GM18519 (cell line): Measurements from ENCODE around the gene SLC38A1.
A peak's percentile ranks its signal among the peaks of the same experiment; 100 is the strongest.
"Not testable (repeated sequence)": the region's sequence is repeated elsewhere in the genome, so short reads cannot be mapped to it uniquely, and the experiment has no call there.

ENCODE experiments used
- ATAC-seq: cut with Tn5 transposase; IDR thresholded peaks from one replicate; pipeline ENCODE4 v1.9.1; 2021; ENCODE audit warnings: mild to moderate bottlenecking, moderate library complexity; ENCODE audit not compliant: unreplicated experiment, low FRiP score

Gene SLC38A1

GRCh38 chr12:46209914-46210872 lies 58.6 kb downstream of the SLC38A1 start:
- ATAC-seq: peak; percentile 48

GRCh38 chr12:46209170-46209569 lies 59.7 kb downstream of the SLC38A1 start:
- ATAC-seq: no peak

GRCh38 chr12:46208370-46208769 lies 60.5 kb downstream of the SLC38A1 start:
- no peak for ATAC-seq

- no peak for ATAC-seq
These were observed 61.2 kb downstream of the SLC38A1 start for GRCh38 chr12:46207644-46208043.

GRCh38 chr12:46206471-46206870 lies 62.4 kb downstream of the SLC38A1 start:
- ATAC-seq: no peak

- ATAC-seq: no peak
These were observed 63.5 kb downstream of the SLC38A1 start for GRCh38 chr12:46205294-46205693.

DNA sequence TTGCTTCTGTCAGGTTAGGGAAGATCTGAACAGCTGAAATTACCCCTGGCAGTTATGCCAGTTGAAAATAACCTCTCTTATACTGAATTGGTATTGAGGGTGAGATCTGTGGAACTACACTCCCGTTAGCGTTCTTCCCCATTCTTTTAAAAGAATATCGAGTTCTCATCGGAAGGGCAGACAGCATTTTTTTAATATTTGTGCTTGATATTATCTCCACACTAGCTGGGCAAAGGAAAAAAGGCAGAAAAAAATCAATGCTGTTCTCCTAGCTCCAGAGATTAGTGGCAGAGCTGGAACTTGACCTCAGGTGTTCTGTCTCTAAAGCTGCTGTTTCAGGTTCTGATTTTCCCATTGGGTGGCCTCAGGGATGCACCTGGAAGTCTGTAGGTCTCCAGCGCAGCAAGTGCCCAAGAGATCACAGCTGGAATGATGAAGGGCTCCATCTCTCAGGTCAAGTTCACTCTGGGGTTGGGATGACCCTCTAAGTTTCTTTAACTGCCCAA lies 67.5 kb downstream of the SLC38A1 start:
- ATAC-seq: no peak

DNA sequence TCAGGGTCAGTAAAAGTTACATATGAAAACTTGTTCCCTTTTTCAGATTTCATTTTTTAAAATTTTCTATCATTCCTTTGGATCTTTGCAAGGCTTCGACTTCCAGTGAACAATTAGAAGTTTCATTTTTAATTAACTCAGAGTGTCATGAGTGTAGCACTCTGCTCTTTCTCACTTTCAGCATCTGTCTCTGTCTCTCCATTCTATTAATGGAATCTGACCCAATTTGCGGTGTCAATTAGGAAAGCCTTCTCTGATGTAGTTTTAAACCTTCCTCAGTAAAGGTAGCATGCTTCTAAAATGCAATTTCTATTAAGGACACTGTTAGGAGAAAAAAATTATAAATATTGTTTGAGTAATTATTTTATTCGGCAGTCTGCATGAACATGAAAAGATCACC lies 68.3 kb downstream of the SLC38A1 start:
- no peak for ATAC-seq

DNA sequence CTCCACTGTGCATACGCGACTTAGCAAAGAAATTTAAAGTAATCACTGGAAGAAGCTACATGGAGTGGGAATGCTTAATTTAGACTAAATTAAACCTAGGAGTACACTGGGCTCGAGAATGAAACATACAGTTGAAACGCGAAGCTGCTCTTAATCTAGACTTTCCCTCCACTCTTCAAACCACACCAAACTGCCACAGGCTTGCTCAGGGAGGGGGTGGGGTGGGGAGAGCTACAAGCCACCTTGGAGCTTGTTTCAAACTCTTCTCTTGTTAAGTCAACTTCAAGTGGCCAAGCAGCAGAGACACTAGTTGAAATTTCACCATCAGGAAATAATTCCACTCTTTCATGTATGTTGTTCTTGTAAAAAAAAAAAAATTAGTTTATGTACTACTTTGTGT lies 69.9 kb downstream of the SLC38A1 start:
- ATAC-seq: no peak

DNA sequence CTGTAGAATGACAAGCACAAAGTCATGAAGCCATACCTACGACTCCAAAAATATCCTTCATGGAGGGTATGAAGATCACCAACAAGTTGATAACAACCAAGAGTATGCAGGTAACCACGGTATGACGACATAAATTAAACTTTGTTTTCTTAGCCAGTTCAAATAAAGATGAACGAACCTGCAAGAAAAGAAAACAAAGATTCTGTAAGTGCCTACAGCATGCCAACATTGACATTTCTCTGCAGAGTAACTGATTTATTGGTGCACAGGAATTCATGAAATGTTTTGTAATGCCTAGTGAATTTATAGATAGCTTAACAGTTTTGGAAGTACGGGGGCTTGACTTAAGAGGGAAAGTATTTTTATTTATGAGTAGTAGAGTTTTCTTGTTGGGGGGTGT lies 71.0 kb downstream of the SLC38A1 start:
- ATAC-seq: no peak

- ATAC-seq: not testable (repeated sequence)
These were observed 78.3 kb downstream of the SLC38A1 start for GRCh38 chr12:46190533-46190932.

GRCh38 chr12:46188170-46188569 lies 80.7 kb downstream of the SLC38A1 start:
- ATAC-seq: no peak

GRCh38 chr12:46187023-46187422 lies 81.8 kb downstream of the SLC38A1 start:
- no peak for ATAC-seq

DNA sequence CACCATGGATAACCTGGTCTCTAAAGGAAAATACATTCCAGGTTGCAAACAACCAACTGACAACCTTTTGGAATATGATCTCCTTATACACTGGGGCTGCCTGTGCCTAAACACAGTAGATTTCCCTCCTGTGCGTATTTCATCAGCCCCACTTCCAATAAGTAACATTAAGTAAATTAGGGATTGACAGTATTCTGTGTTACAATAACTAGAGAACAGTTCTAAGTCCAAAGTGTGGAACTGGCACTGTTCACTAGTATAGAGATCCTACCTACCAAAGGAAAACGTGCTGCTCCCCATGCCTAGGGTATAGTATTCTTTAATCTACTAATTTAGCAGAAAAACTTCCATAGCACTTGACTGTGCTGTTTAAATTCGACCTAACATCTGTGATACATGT lies 82.8 kb downstream of the SLC38A1 start:
- ATAC-seq: no peak

DNA sequence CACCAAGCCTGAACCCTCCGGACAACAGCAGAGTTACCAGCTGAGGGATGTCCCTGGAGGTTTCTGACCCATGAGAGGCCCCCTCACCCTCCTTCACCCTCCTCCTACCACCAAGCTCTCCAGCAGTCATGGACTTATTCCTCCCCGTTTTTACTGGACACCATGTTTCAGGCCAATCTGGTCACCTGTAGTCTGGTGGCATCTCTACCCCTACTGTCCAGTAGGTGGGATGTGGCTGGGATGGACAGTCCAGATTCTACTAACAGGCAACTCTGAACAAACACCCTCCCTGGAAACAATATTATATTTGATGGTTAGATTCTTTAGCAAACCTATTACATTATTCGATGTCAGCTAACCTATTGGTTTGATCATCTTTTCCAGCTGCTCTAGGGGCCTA lies 83.2 kb downstream of the SLC38A1 start:
- ATAC-seq: no peak

- no peak for ATAC-seq
These were observed 83.8 kb downstream of the SLC38A1 start for GRCh38 chr12:46184798-46185595.

GRCh38 chr12:46183112-46183511 lies 85.7 kb downstream of the SLC38A1 start:
- no peak for ATAC-seq

DNA sequence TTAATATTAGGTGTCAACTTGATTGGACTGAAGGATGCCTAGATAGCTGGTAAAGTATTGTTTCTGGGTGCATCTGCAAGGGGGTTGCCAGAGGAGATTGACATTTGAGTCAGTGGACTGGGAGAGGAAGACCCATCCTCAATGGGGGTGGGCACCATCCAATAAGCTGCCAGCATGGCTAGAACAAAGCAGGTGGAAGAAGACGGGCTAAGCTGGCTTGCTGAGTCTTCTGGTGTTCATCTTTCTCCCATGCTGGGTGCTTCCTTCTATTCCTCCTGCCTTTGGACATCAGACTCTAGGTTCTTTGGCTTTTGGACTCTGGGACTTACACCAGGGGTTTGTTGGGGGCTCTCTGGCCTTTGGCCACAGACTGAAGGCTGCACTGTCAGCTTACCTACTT lies 87.4 kb downstream of the SLC38A1 start:
- no peak for ATAC-seq

GRCh38 chr12:46179693-46180452 lies 89.0 kb downstream of the SLC38A1 start:
- peak; percentile 36 for ATAC-seq

DNA sequence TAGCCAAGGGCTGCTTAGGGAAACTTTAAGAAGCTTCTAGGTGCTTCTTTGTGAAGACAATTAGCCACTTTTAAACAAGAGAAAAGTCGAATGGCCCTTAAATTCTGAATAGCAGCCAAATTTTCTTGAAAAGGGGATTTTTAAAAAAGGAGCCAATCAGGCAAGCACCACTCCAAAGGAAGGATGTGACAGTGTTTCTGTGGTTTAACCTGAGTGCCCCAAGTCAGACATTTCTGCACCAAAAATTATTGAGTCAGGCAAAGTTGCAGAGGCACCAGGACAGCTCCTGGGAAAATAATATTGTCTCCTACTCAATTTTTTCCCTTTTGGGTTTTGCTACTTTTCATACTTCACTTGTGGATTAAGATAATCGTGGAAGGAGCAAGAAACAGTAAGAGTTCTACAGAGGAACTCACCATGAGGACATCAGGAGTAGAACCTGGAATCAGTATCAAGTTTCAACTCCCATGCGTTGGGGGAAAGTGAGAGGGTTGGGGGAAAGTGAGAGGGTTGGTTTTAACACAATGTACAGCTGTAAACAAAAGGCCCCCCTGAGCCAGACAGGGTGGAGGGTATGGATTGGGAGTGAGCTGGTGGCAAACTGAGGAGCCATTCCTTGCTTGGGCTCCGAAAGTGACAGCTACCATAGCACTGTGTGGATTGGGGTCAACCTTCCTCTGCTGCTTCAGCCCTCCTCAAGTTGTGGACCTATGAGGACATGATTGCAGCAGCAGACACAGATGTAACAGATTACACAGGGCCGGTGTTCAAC lies 90.8 kb downstream of the SLC38A1 start:
- no peak for ATAC-seq
